Measurements from ENCODE around the gene CCDC82.

GRCh38 chr11:96385187-96385586, 4.5 kb downstream of the CCDC82 start:
- TF ChIP-seq CTCF (conservative IDR thresholded peaks at IDR 0.05; ENCODE audit: low read length) (no peak), EZH2phosphoT487 (IDR thresholded peaks at IDR 0.05; ENCODE audit: borderline replicate concordance, low read depth, low read length) (no peak)
